HG02798 (cell line): ENCODE data around the gene KLF4.
A peak's percentile ranks its signal among the peaks of the same experiment; 100 is the strongest.

Experiments
- ATAC-seq: cut with Tn5 transposase; IDR thresholded peaks from one replicate; pipeline ENCODE4 v1.9.1; 2021; ENCODE audit warnings: mild to moderate bottlenecking; ENCODE audit not compliant: unreplicated experiment, poor library complexity

The KLF4 gene

DNA sequence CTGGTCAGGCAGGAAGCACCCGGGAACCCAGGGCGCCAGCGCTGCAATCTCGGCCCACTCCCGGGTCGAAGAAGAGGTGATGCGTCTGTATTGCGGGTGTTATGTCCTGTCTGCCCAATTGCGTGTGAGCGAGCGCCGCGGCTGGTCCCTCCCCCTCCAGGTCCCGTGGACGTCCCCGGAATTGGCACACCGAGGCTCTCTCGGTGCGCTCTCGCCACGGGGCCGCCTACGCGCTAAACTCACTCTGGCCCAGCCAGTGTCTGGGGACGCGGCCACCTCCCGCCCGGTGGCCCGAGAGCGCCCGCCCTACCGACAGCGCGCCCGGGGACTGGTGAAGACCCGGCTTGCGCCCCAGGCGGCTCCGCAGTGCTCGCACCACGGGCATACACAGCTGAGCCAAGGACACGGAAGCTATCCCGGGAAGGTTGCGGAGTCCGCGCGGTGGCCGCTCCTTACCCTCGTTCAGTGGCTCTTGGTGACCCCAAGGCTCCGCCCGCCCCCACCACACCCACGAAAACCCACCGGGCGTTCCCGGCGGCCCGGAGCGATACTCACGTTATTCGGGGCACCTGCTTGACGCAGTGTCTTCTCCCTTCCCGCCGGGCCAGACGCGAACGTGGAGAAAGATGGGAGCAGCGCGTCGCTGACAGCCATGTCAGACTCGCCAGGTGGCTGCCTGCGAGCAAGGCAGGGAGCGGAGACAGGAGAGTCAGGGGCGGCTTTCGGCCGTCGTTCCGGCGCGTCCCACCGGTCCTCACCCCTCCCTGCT, 1.0 kb downstream of the KLF4 start:
- ATAC-seq, result no peak

DNA sequence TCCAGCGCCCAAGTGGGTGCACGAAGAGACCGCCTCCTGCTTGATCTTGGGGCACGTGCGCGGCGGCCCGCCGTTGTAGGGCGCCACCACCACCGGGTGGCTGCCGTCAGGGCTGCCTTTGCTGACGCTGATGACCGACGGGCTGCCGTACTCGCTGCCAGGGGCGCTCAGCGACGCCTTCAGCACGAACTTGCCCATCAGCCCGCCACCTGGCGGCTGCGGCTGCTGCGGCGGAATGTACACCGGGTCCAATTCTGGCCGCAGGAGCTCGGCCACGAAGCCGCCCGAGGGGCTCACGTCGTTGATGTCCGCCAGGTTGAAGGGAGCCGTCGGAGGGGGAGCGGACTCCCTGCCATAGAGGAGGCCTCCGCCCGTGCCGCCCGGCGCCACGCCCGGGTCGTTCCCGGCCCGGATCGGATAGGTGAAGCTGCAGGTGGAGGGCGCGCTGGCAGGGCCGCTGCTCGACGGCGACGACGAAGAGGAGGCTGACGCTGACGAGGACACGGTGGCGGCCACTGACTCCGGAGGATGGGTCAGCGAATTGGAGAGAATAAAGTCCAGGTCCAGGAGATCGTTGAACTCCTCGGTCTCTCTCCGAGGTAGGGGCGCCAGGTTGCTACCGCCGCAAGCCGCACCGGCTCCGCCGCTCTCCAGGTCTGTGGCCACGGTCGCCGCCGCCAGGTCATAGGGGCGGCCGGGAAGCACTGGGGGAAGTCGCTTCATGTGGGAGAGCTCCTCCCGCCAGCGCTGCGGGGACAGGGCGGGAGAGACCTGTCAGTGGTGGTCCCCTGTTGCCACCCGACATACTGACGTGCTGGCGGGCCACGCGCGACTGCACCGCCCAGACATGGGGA, 1.8 kb downstream of the KLF4 start:
- no peak for ATAC-seq

GRCh38 chr9:107486674-107487520, 2.7 kb downstream of the KLF4 start:
- ATAC-seq, result no peak

GRCh38 chr9:107485458-107486043, 4.0 kb downstream of the KLF4 start:
- ATAC-seq, result no peak

- ATAC-seq, result peak; percentile 63
These were observed 5.3 kb downstream of the KLF4 start for GRCh38 chr9:107484117-107484723.

DNA sequence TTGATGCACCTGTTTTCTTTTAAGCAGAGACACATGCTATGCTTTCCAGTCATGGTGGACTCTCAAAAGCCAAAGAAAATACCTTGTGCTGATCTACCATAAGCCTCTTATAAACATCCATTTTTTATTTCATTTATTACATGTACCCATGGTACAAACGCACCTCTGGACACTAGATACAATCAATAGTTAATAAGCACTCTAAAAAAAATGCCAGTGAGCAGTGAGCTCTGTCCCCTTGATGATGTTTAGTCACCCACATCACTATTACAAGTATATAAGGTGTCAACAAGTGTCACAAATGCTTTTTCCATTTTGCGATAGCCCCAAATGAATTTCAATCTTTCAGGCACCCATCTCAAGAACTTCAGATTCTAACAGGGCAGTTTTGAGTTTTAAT, 5.9 kb downstream of the KLF4 start:
- no peak for ATAC-seq

GRCh38 chr9:107481035-107481434, 8.5 kb downstream of the KLF4 start:
- ATAC-seq, result no peak

GRCh38 chr9:107480386-107480789, 9.2 kb downstream of the KLF4 start:
- ATAC-seq, result no peak

GRCh38 chr9:107478805-107479204, 10.8 kb downstream of the KLF4 start:
- no peak for ATAC-seq

DNA sequence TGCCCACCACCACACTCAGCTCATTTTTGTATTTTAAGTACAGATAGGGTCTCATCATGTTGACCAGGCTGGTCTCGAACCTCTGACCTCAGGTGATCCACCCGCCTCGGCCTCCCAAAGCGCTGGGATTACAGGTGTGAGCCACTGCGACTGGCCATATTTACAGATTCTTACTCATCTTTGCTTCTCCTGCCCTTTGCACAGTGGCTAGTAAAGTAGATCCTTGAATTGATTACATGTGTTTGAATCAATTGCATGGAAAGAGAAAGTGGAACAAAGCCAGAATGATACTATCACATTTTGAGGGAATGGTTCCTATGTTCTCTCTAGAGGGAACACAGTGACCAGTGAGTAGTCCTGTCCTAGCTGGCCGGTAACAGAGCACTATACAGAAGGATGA, 15.4 kb downstream of the KLF4 start:
- ATAC-seq, result no peak

DNA sequence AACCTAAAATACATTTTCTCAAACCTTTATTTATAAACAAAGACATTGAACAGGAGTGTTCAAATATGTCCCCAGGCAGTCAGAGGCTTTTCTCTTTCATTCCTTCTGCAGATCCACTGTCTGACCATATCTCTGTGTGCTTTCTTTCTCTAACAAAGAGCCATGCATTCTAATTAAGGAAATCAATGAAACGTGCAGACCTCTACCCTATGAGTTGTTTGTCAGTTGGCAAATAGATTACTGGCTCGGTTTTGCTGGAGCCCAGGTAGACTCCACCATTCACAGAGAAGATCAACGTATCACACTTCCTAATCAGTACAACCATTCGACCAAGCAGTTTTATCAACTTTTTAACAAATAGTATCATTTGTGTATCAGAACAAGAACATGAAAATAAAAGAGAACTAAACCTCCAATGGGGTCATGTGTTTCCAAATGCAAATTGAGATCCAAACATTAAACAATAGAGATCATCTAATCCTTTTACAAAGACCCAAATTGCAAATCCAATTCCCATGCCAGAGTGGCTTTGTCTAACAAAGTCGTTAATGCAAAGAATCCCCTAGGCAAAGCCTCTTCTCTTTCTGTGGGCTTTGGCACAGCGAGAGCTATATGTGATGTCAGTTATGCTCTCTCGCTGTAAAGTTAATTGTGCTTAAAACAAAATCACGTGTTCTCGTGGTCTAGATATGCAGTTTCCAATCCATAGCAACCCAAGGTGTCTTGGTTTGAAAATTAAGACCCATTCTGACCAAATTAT, 16.8 kb downstream of the KLF4 start:
- no peak for ATAC-seq

DNA sequence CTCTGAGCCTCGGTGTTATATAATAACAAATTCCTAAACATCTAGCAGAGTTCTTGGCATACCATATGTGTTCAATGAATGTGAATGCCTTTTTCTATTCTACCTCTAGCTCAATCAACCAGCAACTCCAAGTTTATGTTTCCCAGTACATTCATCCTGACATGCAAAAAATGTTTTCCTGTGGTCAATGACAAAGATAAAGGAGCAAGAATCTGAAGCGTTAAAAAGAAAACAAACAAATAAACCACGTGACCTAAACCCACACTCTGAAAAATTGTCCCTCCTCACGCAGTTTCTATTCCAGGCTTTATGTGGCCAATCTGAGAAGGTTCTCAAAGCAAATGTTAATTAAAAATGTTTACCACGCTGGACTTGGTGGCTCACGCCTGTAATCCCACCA, 18.0 kb downstream of the KLF4 start:
- no peak for ATAC-seq

DNA sequence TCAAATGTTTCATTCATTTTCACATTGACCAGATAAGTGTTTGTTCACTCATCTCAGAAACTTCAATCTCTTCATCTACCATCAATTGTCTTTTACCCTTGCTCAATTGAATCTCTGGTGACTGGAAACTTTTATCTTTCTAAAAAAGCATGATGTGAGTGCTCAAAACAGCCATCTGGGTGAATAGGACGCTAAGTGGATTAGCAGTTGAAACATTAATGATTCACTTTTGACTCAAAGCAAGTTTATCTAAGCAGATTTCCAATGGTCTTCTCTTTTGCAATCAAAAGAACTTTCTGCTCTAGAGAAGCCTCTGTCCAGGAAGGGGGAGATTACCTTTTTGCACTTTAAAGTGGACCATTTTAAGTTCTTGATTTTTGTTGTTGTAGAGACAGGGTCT, 22.2 kb downstream of the KLF4 start:
- no peak for ATAC-seq

DNA sequence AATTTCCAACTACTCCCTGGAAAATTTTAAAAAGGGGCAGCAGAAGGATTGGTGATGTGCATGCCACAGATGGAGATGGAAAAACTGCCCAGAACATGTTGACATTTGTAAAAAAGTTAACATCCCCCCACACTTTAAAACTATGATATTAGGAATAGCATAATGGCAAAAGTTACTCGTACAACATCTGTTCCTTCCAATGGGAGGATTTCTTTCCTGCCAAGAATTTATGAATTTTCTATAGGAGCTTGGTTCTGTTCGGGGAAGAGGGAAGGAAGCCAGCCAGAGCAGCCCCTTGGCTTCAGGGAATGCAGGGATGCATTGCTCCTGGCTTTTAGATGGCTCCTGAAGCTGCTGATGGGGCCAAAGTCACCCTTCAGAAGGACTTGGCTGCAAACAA, 22.7 kb downstream of the KLF4 start:
- no peak for ATAC-seq

- peak; percentile 83 for ATAC-seq
These were observed 23.8 kb downstream of the KLF4 start for GRCh38 chr9:107465467-107466451.

DNA sequence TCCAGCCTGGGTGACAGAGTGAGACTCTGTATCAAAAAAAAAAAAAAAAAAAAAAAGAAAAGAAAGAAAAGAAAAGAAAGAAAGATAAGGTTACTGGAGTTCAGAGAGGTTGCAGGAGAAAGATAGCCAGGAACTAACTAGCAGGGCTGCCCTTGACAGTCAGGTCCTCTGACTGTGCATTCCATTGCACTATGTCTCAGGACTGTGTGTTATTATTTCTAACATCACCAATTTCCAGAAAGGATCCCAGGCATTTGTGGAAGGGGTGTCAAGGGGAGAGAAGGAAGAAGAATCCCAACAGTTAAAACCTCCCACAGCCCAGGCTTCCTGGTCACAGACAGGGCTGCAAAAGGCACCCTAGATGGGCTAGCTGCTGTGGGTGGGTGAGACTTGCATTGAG, 25.1 kb downstream of the KLF4 start:
- ATAC-seq, result no peak

DNA sequence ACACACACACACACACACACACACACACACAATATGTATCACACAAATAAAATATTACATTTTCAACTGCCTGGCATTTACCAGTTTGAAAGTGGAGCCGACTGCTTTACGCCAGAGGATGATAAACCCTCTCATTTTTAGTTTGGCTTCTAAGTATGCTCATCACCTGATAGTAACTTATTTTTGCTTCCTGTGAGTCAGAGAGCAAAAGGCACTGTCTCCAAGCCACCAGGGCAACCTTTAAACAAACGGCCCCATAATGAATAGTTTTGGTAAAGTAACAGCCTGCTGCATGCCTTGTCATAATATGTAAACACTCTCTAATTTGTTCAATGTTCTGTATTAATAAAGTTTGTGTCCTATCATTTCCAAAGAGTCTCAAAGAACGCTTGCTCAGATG, 26.9 kb downstream of the KLF4 start:
- no peak for ATAC-seq
